ENCODE results near the gene OR9Q2. TPM values are rescaled to one million over a fixed set of nuclear protein-coding genes. Genes with fewer than 3 reads are reported as not detected.

Gene OR9Q2
- total RNA-seq, 2 donors from 2014 or later, result 0.34 TPM; not detected in 1

GRCh38 chr11:58216476-58216875, 27.6 kb downstream of the OR9Q2 start:
- H3K4me1 ChIP-seq (replicated peaks), result no peaks in the 10 kb centered on the region
- H3K27me3 ChIP-seq (replicated peaks; ENCODE audit: insufficient read depth), result no peaks in the 10 kb centered on the region
- H3K27ac ChIP-seq, result no peak overlapping the region
- H3K9me3 ChIP-seq, result no peaks in the 10 kb centered on the region
- no peak for DNase-seq (ENCODE audit: low spot score)
- TF ChIP-seq, protein P1, sequence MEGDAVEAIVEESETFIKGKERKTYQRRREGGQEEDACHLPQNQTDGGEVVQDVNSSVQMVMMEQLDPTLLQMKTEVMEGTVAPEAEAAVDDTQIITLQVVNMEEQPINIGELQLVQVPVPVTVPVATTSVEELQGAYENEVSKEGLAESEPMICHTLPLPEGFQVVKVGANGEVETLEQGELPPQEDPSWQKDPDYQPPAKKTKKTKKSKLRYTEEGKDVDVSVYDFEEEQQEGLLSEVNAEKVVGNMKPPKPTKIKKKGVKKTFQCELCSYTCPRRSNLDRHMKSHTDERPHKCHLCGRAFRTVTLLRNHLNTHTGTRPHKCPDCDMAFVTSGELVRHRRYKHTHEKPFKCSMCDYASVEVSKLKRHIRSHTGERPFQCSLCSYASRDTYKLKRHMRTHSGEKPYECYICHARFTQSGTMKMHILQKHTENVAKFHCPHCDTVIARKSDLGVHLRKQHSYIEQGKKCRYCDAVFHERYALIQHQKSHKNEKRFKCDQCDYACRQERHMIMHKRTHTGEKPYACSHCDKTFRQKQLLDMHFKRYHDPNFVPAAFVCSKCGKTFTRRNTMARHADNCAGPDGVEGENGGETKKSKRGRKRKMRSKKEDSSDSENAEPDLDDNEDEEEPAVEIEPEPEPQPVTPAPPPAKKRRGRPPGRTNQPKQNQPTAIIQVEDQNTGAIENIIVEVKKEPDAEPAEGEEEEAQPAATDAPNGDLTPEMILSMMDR (IDR thresholded peaks at IDR 0.05), result no peak
- no peak for TF ChIP-seq POLR2AphosphoS5 (IDR thresholded peaks at IDR 0.05)
- no peak for TF ChIP-seq POLR2A (IDR thresholded peaks at IDR 0.05)
- intact Hi-C loops (cut with DNase I), result no loop called here
- H3K36me3 ChIP-seq, result no peaks in the 10 kb centered on the region
- no peak overlapping the region for H3K4me3 ChIP-seq

- H3K27ac ChIP-seq, result no peak overlapping the region
- H3K27me3 ChIP-seq (replicated peaks; ENCODE audit: insufficient read depth), result no peaks in the 10 kb centered on the region
- H3K4me1 ChIP-seq (replicated peaks), result no peaks in the 10 kb centered on the region
- no peak for DNase-seq (ENCODE audit: low spot score)
- H3K4me3 ChIP-seq, result no peak overlapping the region
- H3K9me3 ChIP-seq, result no peaks in the 10 kb centered on the region
- no peaks in the 10 kb centered on the region for H3K36me3 ChIP-seq
- 78% methylated on average over 7 of the region's 7 CpGs for WGBS
- TF ChIP-seq POLR2A (IDR thresholded peaks at IDR 0.05), result no peak
- no peak for TF ChIP-seq POLR2AphosphoS5 (IDR thresholded peaks at IDR 0.05)
- TF ChIP-seq, protein P1 (IDR thresholded peaks at IDR 0.05), result no peak
- intact Hi-C loops (cut with DNase I), result no loop called here
Measured at GRCh38 chr11:58222721-58223120, 33.9 kb downstream of the OR9Q2 start.

- Histone ChIP-seq H3K36me3 (no peaks in the 10 kb centered on the region), H3K4me3 (no peak overlapping the region), H3K9me3 (no peaks in the 10 kb centered on the region), H3K4me1 (replicated peaks) (no peaks in the 10 kb centered on the region), H3K27ac (no peak overlapping the region), H3K27me3 (replicated peaks; ENCODE audit: insufficient read depth) (no peaks in the 10 kb centered on the region)
- TF ChIP-seq, protein P1 (IDR thresholded peaks at IDR 0.05), result no peak
- no peak for TF ChIP-seq POLR2A (IDR thresholded peaks at IDR 0.05)
- TF ChIP-seq POLR2AphosphoS5 (IDR thresholded peaks at IDR 0.05), result no peak
- WGBS, result 94% methylated on average over 32 of the region's 32 CpGs
- no peak for DNase-seq (ENCODE audit: low spot score)
- intact Hi-C loops (cut with DNase I), result no loop called here
Measured at GRCh38 chr11:58227956-58228615, 39.2 kb downstream of the OR9Q2 start.

Other genes starting within 250 kb of the OR9Q2 start
- gene OR9Q1, start 165.2 kb upstream of the OR9Q2 start, total RNA-seq, result not detected
- gene OR6Q1, start 158.1 kb upstream of the OR9Q2 start, total RNA-seq, result not detected
- not detected for gene OR9I1, start 63.5 kb upstream of the OR9Q2 start, total RNA-seq
- gene OR1S2, start 15.1 kb downstream of the OR9Q2 start, total RNA-seq, result not detected
- gene OR1S1, start 23.6 kb downstream of the OR9Q2 start, total RNA-seq, result not detected
- gene OR10Q1, start 39.8 kb downstream of the OR9Q2 start, total RNA-seq, result not detected
- gene OR10W1, start 79.2 kb downstream of the OR9Q2 start, total RNA-seq, result not detected
- gene OR5B17, start 170.0 kb downstream of the OR9Q2 start, total RNA-seq, result not detected
- not detected for gene OR5B3, start 217.8 kb downstream of the OR9Q2 start, total RNA-seq
- gene OR5B2, start 239.1 kb downstream of the OR9Q2 start, total RNA-seq, result not detected

All from prostate gland (tissue), 2 donors.